Measurements from ENCODE around the gene CLIP3. TPM values are rescaled to one million over a fixed set of nuclear protein-coding genes. Genes with fewer than 3 reads are reported as not detected.
A peak's percentile ranks its signal among the peaks of the same experiment; 100 is the strongest.

CLIP3 gene
- total and polyA plus RNA-seq, 8 donors, result 1.8 to 17.1 (median 6.5) TPM

GRCh38 chr19:36054119-36054732 is 21.6 kb upstream of the CLIP3 start, which contains the start of gene THAP8:
Gene THAP8 (minus strand): TSS chr19:36054285. CDS start chr19:36054217, 68 bp downstream.
- TF ChIP-seq CTCF (IDR thresholded peaks at IDR 0.05) (peak in 4 of 7 experiments; percentile 37 to 59 (median 51)), EP300 (IDR thresholded peaks at IDR 0.05) (no peak), POLR2AphosphoS5 (IDR thresholded peaks at IDR 0.05) (peak; percentile 78 to 99 (median 96)), POLR2A (IDR thresholded peaks at IDR 0.05) (peak in 1 of 4 donors; percentile 11)
- no peaks in the 10 kb centered on the region for H3K9me3 ChIP-seq
- WGBS, 5 donors, result 0 to 1% (median 0%) methylated on average over 36 to 56 of the region's 56 CpGs
- H3K27me3 ChIP-seq, result no peaks in the 10 kb centered on the region
- intact Hi-C loops (cut with DNase I; ENCODE audit: low total_unique reads), result no loop called here
- H3K4me3 ChIP-seq, result peak within 1 kb of the TSS; percentile 67 to 84 (median 78)
- no peaks in the 10 kb centered on the region for H3K36me3 ChIP-seq
- peak within 1 kb of the TSS; percentile 92 to 98 (median 96) for H3K27ac ChIP-seq
- DNase-seq, result peak; percentile 100
- peaks cover 11 to 27% (median 24%) of the 10 kb centered on the region in 4 donors for H3K4me1 ChIP-seq

GRCh38 chr19:36051637-36052036 is 19.0 kb upstream of the CLIP3 start:
- Histone ChIP-seq H3K9me3 (no peaks in the 10 kb centered on the region), H3K27me3 (no peaks in the 10 kb centered on the region), H3K4me3 (no peak overlapping the region), H3K27ac (peak overlapping the region in 1 of 5 donors; percentile 96), H3K36me3 (no peaks in the 10 kb centered on the region), H3K4me1 (peaks cover 11 to 28% (median 25%) of the 10 kb centered on the region in 4 donors)
- WGBS, 5 donors, result 86 to 95% (median 90%) methylated on average over 4 of the region's 4 CpGs
- intact Hi-C loops (cut with DNase I; ENCODE audit: low total_unique reads), result no loop called here
- DNase-seq, result no peak
- TF ChIP-seq POLR2AphosphoS5 (IDR thresholded peaks at IDR 0.05) (no peak), EP300 (IDR thresholded peaks at IDR 0.05) (no peak), POLR2A (IDR thresholded peaks at IDR 0.05) (no peak), CTCF (IDR thresholded peaks at IDR 0.05) (no peak)

- H3K4me1 ChIP-seq, result peaks cover 11 to 32% (median 27%) of the 10 kb centered on the region in 4 donors
- WGBS, 5 donors, result 36 to 47% (median 42%) methylated on average over 3 of the region's 3 CpGs
- peak overlapping the region in 1 of 5 donors; percentile 96 for H3K27ac ChIP-seq
- TF ChIP-seq CTCF (IDR thresholded peaks at IDR 0.05) (peak in 2 of 7 experiments; percentile 17 to 27), EP300 (IDR thresholded peaks at IDR 0.05) (no peak)
- no peak overlapping the region for H3K4me3 ChIP-seq
- intact Hi-C loops (cut with DNase I; ENCODE audit: low total_unique reads), result no loop called here
- H3K9me3 ChIP-seq, result no peaks in the 10 kb centered on the region
- H3K36me3 ChIP-seq, result no peaks in the 10 kb centered on the region
- no peaks in the 10 kb centered on the region for H3K27me3 ChIP-seq
- peak in 1 of 2 donors; percentile 58 for DNase-seq
Measured at GRCh38 chr19:36051236-36051635, 18.6 kb upstream of the CLIP3 start.

GRCh38 chr19:36049080-36049698 is 16.5 kb upstream of the CLIP3 start:
- intact Hi-C loops (cut with DNase I; ENCODE audit: low total_unique reads), result no loop called here
- Histone ChIP-seq H3K4me3 (no peak overlapping the region), H3K4me1 (peaks cover 0 to 24% (median 18%) of the 10 kb centered on the region in 4 donors), H3K36me3 (no peaks in the 10 kb centered on the region), H3K27me3 (no peaks in the 10 kb centered on the region), H3K27ac (no peak overlapping the region), H3K9me3 (no peaks in the 10 kb centered on the region)
- WGBS, 5 donors, result 93 to 97% (median 94%) methylated on average over 4 of the region's 4 CpGs
- TF ChIP-seq CTCF (IDR thresholded peaks at IDR 0.05), result no peak
- DNase-seq, result no peak

Data from stomach (tissue), 9 donors.